Mucosa of rectum (tissue), 2 donors: ENCODE data around the gene NFATC1.

Source experiments
- H3K27ac ChIP-seq, 2 donors: one replicate each; pipeline ENCODE4 v1.7.0; 2013; ENCODE audit warnings: inconsistent platforms in 2 of 2, low read depth in 2 of 2, low read length in 2 of 2
- H3K27me3 ChIP-seq, 2 donors: one replicate each; pipeline ENCODE4 v1.7.0; 2013; ENCODE audit warnings: low read length in 2 of 2; ENCODE audit not compliant: control insufficient read depth in 2 of 2, insufficient read depth in 2 of 2
- H3K36me3 ChIP-seq, 2 donors: one replicate each; pipeline ENCODE4 v1.7.0; 2013; ENCODE audit warnings: low read length in 2 of 2; ENCODE audit not compliant: control insufficient read depth in 2 of 2, insufficient read depth in 2 of 2
- H3K4me1 ChIP-seq, 2 donors: one replicate each; pipeline ENCODE4 v1.7.0; 2013; ENCODE audit warnings: low read length in 2 of 2, mild to moderate bottlenecking in 1 of 2; ENCODE audit not compliant: control insufficient read depth in 2 of 2, insufficient read depth in 2 of 2
- H3K4me3 ChIP-seq, 2 donors: one replicate each; pipeline ENCODE4 v1.7.0; 2013; ENCODE audit warnings: low read length in 2 of 2
- H3K9ac ChIP-seq, 2 donors: one replicate each; pipeline ENCODE4 v1.7.0; 2013; ENCODE audit warnings: low read length in 2 of 2, low read depth in 1 of 2, mild to moderate bottlenecking in 1 of 2
- H3K9me3 ChIP-seq, 2 donors: one replicate each; pipeline ENCODE4 v1.7.0; 2013; ENCODE audit warnings: low read length in 2 of 2; ENCODE audit not compliant: control insufficient read depth in 2 of 2
- donor health status: healthy.
- donor health status: Normal muscosa, but diverticular disease.

NFATC1 gene

DNA sequence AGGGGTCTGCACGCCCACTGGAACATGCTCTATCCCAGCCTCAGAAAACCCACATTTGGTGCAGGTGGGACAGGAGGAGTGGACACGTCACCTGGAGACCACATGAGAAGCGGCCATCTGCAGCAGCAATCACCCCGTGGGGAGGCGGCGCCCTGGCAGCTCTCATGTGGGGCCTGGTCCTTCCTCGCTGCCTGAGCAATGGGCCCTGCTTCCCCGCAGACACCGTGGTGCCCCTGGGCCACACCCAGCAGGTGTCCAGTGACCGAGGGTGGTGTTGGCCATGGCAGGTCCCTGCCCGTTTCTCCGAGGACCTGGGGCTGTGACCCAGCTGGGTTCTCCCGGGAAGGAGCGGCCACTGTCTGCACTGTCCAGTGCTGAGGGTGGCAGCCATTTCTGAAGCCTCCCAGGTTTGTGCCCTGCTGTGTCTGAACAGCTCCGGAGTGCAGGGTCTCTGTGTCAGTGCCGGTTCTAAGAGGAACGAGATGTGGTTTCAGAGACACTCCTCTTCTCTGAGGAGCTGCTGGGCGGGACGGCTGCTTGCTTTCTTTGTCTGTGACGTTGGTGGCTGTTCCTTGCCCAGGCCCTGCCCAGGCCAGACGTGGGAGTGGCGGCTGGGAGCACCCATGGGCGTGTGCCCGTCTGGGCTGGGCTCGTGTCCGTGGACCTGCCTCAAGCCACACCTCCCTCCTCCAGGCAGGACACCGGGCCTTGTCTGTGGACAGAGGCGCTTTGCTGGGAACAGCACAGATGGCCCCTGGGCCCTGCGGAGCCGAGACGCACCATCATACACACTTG lies 44.8 kb downstream of the NFATC1 start:
- no peak overlapping the region for H3K9ac ChIP-seq
- H3K27me3 ChIP-seq = peaks cover 3 to 6% of the 10 kb centered on the region in 2 donors
- H3K27ac ChIP-seq = no peak overlapping the region
- H3K4me3 ChIP-seq = no peak overlapping the region
- no peaks in the 10 kb centered on the region for H3K36me3 ChIP-seq
- peaks cover 0 to 4% of the 10 kb centered on the region in 2 donors for H3K4me1 ChIP-seq
- H3K9me3 ChIP-seq = no peaks in the 10 kb centered on the region

DNA sequence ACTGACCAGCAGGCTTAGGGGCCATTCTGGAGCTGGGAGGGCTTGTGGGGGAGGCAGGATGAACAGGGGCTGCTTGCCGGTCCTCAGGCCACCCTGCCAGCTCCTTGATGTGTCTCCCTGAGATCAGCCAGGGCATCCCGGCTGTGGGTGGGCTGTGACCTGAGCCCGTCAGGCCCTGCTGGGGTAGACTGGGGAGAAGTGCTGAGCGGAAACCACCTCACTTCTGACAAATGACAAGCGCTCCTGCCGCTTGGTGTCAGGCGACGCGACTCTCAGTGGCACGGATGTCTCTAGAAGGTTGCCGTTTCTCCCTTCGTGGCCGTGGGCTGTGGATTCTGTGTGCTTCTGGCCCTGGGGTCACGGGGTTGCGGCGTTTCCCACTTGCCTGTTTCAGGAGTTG lies 45.7 kb downstream of the NFATC1 start:
- Histone ChIP-seq H3K4me3 (no peak overlapping the region), H3K27me3 (peaks cover 3 to 6% of the 10 kb centered on the region in 2 donors), H3K9ac (no peak overlapping the region), H3K4me1 (peaks cover 0 to 4% of the 10 kb centered on the region in 2 donors), H3K36me3 (no peaks in the 10 kb centered on the region), H3K27ac (no peak overlapping the region), H3K9me3 (no peaks in the 10 kb centered on the region)

DNA sequence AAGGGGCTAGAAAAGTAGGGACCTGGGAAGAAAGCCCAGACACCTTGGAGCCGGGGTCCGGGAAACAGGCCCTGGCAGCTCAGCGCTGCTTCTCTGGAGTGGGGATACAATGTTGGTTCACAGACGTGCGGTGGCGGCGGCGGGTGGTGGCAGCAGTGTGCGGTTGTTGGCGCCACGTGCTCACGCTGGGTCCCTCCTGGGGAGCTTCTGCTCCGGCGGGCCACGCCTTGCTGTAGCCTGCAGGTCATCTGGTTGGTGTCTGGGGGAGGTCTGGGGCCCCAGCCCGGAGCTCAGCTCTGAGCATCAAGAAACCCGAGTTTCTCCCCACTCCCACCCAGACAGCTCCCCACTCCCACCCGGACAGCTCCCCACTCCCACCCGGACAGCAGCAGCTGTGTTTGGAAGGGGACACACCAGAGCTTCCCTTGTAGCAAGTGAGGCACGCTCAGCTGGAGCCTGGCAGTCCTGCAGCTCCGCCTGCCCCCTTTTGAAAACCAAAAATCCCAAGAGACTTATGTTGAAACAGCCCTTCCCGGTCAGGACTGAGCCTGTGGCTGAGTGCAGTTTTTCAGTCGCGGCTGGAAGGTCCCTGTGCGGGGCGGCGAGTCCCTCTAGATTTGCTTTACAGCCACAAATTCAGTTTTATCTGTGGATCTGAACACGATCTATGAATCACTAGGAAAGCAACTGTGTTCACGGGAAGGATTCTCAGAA lies 46.9 kb downstream of the NFATC1 start:
- Histone ChIP-seq H3K27me3 (peaks cover 3 to 6% of the 10 kb centered on the region in 2 donors), H3K4me3 (no peak overlapping the region), H3K27ac (no peak overlapping the region), H3K4me1 (peaks cover 0 to 4% of the 10 kb centered on the region in 2 donors), H3K9ac (no peak overlapping the region), H3K9me3 (no peaks in the 10 kb centered on the region), H3K36me3 (no peaks in the 10 kb centered on the region)

DNA sequence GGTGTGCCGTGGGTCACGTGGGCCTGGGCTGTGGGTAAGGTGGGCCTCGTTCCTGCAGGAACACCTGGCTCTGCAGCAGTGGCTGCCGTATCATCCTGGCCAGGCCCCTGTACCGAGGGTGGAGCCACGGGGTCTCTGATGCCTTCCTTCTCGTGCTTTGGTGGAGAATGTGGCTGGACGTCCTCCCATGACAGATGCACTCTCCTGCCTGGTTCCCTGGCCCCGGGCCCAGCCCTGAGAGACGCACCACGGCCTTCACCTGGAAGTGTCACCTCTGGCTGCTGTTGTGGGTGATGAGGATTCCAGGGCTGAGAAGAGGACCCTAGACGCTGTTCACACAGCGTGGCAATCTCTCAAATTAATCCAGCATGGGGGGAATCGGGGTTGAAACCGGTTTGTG lies 49.5 kb downstream of the NFATC1 start:
- peaks cover 0 to 4% of the 10 kb centered on the region in 2 donors for H3K4me1 ChIP-seq
- no peak overlapping the region for H3K27ac ChIP-seq
- no peak overlapping the region for H3K9ac ChIP-seq

DNA sequence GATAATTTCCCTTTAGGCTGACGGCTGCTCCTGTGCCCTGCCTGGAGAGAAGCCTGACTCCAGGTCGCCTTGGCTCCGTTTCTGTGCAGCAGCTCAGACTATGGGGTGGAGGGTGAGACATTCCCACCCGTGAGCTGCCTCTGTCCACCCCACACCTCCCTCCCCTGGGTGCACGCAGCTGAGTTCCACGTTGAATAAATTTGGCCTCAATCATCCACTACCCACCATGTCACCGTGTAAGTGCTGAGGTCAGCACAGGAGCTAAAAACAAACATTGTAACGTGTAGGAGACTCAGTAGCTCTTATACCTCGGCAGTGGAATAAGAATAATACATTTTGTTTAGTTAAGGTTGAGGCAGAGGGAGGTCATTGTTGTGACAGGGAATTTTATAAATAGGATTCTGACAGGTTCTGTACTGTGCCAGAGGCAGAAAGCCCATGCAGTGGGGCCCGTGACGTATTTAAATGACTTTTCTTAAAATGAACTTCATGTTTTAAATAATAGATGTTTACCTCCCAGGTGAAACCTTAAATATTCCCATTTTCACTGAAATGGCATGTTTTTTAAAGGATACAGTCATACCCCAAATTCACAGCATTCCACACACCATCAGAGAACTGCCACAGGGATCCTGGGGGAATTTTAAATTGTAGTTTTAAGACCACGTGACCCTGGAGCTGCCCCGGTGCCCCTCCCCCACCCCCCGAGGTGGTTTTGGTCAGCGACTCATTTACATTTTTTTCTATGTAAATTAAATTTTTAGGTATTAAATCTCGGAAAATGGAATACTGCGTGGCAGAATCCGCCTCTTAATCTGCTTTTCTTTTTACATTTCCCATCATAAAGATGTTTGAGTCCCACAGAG lies 50.2 kb downstream of the NFATC1 start:
- Histone ChIP-seq H3K9ac (no peak overlapping the region), H3K36me3 (peaks cover 0 to 4% of the 10 kb centered on the region in 2 donors), H3K9me3 (no peaks in the 10 kb centered on the region), H3K27me3 (no peaks in the 10 kb centered on the region), H3K27ac (no peak overlapping the region), H3K4me1 (no peaks in the 10 kb centered on the region), H3K4me3 (no peak overlapping the region)

More for the DNA sequence above, 49.5 kb downstream of the NFATC1 start:
- Histone ChIP-seq H3K4me3 (no peak overlapping the region), H3K36me3 (peaks cover 0 to 3% of the 10 kb centered on the region in 2 donors), H3K9me3 (no peaks in the 10 kb centered on the region), H3K27me3 (no peaks in the 10 kb centered on the region)

DNA sequence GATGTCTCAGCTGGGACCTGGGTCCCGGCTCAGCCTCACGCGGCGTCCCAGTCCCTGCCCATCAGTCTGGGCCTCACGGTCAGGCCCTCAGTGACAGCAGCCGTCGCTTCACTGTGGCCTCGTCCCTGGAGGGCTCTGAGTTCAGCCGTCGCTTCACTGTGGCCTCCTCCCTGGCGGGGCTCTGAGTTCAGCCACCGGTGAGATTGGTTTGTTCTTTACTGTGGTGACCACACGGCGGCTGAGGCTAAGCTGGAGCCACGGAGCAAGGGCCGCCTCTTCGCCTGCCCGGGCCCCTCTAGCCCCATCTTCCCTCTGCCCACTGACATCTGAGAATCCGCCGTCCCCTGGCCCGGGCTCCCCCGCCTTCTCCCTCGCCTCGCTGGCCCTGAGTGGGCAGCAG lies 51.2 kb downstream of the NFATC1 start:
- no peaks in the 10 kb centered on the region for H3K9me3 ChIP-seq
- H3K27ac ChIP-seq = no peak overlapping the region
- no peak overlapping the region for H3K4me3 ChIP-seq
- no peaks in the 10 kb centered on the region for H3K27me3 ChIP-seq
- no peaks in the 10 kb centered on the region for H3K4me1 ChIP-seq
- H3K9ac ChIP-seq = no peak overlapping the region
- peaks cover 0 to 8% of the 10 kb centered on the region in 2 donors for H3K36me3 ChIP-seq

DNA sequence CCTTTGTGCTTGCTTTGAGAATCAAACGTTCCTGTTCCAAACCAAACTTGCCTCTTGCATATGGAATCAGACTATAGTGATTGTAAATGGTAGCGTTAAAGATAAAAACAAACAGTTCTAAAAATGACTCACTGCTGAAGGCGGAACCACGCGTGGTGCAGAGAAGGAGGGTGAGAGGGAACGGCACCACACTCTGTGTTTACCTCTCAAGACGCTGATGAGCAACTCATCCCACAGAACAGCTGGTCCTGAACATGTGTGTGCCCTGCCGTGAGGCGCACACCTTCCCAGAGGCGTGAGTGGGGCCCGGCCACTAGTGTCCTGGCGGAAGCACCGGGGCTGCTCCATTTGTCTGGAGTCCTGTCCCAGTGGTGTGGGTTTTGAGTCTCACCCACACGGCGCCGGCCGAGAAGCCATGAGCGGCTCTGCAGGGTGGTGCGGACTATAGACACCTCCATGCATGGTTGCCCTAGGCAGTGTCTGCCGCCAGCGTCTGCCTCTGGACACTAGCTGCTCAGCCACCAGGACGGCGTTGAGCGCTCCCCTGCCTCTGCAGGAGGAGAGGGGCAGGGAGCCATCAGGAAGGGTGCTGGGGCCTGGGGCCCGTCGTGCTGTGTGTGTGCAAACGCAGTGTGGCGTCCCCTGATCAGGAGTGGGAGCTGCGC lies 52.1 kb downstream of the NFATC1 start:
- no peak overlapping the region for H3K4me3 ChIP-seq
- H3K9ac ChIP-seq = no peak overlapping the region
- no peaks in the 10 kb centered on the region for H3K27me3 ChIP-seq
- H3K27ac ChIP-seq = no peak overlapping the region
- no peaks in the 10 kb centered on the region for H3K4me1 ChIP-seq
- peaks cover 0 to 8% of the 10 kb centered on the region in 2 donors for H3K36me3 ChIP-seq
- H3K9me3 ChIP-seq = no peaks in the 10 kb centered on the region

DNA sequence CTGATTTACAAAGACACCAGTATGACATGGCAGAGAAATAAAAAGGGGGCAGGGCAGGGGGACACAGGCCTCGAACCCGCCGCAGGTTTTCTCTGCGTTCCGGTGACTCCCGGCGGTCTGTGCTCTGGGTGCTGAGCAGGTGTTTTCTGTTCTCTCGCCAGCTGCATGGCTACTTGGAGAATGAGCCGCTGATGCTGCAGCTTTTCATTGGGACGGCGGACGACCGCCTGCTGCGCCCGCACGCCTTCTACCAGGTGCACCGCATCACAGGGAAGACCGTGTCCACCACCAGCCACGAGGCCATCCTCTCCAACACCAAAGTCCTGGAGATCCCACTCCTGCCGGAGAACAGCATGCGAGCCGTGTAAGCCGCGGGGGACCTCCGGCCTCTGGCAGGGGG lies 52.9 kb downstream of the NFATC1 start:
- no peaks in the 10 kb centered on the region for H3K9me3 ChIP-seq
- H3K9ac ChIP-seq = no peak overlapping the region
- H3K27me3 ChIP-seq = no peaks in the 10 kb centered on the region
- peaks cover 2 to 8% of the 10 kb centered on the region in 2 donors for H3K36me3 ChIP-seq
- H3K4me3 ChIP-seq = no peak overlapping the region
- H3K4me1 ChIP-seq = no peaks in the 10 kb centered on the region
- H3K27ac ChIP-seq = no peak overlapping the region

DNA sequence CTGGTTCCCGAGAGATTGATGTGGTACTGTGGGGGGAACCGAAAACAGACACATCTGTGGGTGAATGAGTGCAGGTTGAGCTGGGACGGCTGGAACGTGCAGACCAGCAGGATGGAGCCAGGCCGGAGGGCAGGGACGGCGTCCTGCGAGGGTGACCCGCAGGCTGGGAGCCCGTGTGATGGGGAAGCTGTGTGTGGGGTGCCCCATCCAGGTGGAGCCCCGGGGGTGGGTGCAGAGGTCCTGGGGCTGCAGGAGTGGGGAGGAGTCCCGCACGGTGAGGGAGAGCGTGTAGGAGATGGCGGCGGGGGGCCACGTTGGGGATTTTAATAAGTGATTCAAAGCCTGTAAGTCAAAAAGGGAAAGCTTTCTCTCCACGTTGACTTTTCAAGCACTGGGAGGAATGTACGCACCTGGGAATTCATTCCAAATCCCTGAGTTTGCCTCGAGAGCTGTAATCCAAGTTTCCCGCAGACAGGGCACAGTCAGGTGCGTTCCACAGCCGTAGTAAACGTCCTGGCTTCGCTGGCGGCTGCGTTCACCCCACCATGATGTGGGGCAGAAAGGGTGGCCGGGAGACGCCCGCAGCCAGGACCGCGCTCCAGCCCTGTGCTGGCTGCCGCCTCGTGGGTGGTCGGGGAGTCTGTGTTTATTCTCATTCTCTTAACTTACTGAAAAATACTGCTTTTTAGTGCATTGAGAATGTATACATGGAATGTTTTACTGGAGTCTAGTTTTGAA lies 54.0 kb downstream of the NFATC1 start:
- H3K27me3 ChIP-seq = no peaks in the 10 kb centered on the region
- H3K36me3 ChIP-seq = peaks cover 2 to 8% of the 10 kb centered on the region in 2 donors

More for the DNA sequence above, 54.0 kb downstream of the NFATC1 start:
- H3K4me1 ChIP-seq = no peaks in the 10 kb centered on the region
- no peak overlapping the region for H3K9ac ChIP-seq
- H3K4me3 ChIP-seq = no peak overlapping the region
- no peak overlapping the region for H3K27ac ChIP-seq
- no peaks in the 10 kb centered on the region for H3K9me3 ChIP-seq
